Chondrocyte (in vitro differentiated cells): ENCODE measurements around the gene OSBPL1A. TPM values are rescaled to one million over a fixed set of nuclear protein-coding genes. Genes with fewer than 3 reads are reported as not detected.

Experiments used
- DNase-seq: peaks from one replicate; pipeline ENCODE4 v3.0.0; 2021; ENCODE audit warnings: mixed read lengths, low spot score
- H3K27ac Mint-ChIP-seq: one replicate; pipeline ENCODE4 v1.8.0; 2021; ENCODE audit warnings: mild to moderate bottlenecking, moderate library complexity, mixed read lengths; ENCODE audit not compliant: unreplicated experiment
- H3K27me3 Mint-ChIP-seq: 2 replicates; pipeline ENCODE4 v1.8.0; 2021; ENCODE audit warnings: low read depth, mixed read lengths
- H3K36me3 Mint-ChIP-seq: 2 replicates; pipeline ENCODE4 v1.8.0; 2021; ENCODE audit warnings: low read depth, mixed read lengths
- H3K4me1 Mint-ChIP-seq: 2 replicates; pipeline ENCODE4 v1.8.0; 2021; ENCODE audit warnings: low read depth, mild to moderate bottlenecking, mixed read lengths
- H3K4me3 Mint-ChIP-seq: one replicate; pipeline ENCODE4 v1.8.0; 2021; ENCODE audit warnings: mild to moderate bottlenecking, moderate library complexity, mixed read lengths; ENCODE audit not compliant: unreplicated experiment
- H3K9me3 Mint-ChIP-seq: 2 replicates; pipeline ENCODE4 v1.8.0; 2021; ENCODE audit warnings: low read depth, mixed read lengths
- total RNA-seq: library from RNA; stranded (reverse); gene quantifications from 3 replicates; pipeline ENCODE4 v1.2.1, GENCODE V29; 2021
- TF ChIP-seq, protein P1 (sequence below): fragments of 200-600 bp; sonication (generic); IDR thresholded peaks from 2 replicates; pipeline ENCODE4 v1.5.0; 2021; ENCODE audit warnings: antibody characterized with exemption, mild to moderate bottlenecking, moderate library complexity

The OSBPL1A gene
- total RNA-seq, 1 donor from 2014 or later, result 33.3 TPM

DNA sequence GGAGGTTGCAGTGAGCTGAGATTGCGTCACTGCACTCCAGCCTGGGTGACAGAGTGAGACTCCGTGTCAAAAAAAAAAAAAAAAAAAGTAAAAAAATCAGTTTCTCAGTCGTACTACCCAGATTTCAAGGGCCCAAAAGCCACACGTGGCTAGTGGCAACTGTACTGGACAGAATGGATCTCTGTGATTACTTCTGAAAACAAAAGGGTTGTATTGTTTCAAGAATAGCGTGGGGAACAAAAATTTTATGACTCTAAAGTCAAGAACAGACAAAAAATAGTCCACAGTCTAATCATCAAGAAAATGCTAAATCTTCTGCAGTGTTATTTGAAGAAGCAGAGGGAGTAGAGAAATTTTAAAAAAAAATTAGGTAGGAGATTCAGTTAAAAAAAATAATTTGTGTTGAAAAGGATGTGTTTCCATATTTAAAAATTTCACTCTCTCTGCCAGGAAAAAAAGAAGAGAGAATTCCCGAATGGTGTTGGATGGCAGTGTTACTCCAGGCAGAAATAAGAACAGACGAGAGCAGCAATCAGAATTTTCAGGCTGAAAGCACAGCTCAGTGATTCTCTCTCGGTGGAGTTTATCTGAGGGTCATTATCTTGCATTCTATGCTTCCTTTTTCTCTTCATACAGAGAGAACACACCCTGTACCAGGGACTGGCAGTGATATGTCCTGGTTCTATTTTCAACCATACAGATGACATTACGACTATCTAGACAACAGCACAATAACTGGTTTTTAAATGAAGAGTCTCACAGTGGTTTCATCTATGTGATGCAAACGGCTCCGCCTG lies 196.9 kb downstream of the OSBPL1A start:
- Mint-ChIP-seq H3K4me1 (peaks cover 20% of the 10 kb centered on the region), H3K27me3 (no peaks in the 10 kb centered on the region), H3K9me3 (no peaks in the 10 kb centered on the region), H3K27ac (no peak overlapping the region), H3K36me3 (no peaks in the 10 kb centered on the region), H3K4me3 (no peak overlapping the region)
- no peak for DNase-seq
- TF ChIP-seq, protein P1, sequence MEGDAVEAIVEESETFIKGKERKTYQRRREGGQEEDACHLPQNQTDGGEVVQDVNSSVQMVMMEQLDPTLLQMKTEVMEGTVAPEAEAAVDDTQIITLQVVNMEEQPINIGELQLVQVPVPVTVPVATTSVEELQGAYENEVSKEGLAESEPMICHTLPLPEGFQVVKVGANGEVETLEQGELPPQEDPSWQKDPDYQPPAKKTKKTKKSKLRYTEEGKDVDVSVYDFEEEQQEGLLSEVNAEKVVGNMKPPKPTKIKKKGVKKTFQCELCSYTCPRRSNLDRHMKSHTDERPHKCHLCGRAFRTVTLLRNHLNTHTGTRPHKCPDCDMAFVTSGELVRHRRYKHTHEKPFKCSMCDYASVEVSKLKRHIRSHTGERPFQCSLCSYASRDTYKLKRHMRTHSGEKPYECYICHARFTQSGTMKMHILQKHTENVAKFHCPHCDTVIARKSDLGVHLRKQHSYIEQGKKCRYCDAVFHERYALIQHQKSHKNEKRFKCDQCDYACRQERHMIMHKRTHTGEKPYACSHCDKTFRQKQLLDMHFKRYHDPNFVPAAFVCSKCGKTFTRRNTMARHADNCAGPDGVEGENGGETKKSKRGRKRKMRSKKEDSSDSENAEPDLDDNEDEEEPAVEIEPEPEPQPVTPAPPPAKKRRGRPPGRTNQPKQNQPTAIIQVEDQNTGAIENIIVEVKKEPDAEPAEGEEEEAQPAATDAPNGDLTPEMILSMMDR, result no peak

DNA sequence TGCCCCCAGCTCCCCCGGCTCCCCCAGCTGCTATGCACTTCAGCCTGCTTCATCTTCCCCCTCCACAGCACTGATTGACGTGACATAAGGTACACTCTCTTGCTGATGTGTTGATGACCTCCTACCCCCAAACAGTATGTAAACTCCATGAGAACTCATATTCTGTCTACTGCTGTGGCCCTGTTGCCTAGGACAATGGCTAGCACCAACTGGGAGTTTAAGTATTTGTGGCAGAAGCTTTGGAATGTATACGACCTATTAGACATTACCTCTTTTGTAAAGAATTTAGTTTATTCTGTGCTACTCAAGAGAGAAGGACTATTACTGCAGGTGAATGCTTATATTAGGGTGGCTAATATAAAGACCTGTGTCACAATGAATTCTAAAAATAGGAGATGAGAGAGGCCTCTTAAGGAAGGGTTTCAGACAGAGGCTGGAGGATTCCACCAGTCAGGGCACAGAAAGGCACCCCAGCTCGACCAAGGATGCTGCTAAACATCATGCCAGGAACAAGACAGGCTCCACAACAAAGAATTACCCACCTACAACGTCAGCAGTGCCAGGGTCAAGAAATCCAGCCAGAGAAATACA lies 198.2 kb downstream of the OSBPL1A start:
- Mint-ChIP-seq H3K27me3 (no peaks in the 10 kb centered on the region), H3K36me3 (peaks cover 3% of the 10 kb centered on the region), H3K9me3 (no peaks in the 10 kb centered on the region), H3K27ac (no peak overlapping the region), H3K4me1 (peaks cover 13% of the 10 kb centered on the region), H3K4me3 (no peak overlapping the region)
- DNase-seq, result no peak
- TF ChIP-seq, protein P1, result no peak

DNA sequence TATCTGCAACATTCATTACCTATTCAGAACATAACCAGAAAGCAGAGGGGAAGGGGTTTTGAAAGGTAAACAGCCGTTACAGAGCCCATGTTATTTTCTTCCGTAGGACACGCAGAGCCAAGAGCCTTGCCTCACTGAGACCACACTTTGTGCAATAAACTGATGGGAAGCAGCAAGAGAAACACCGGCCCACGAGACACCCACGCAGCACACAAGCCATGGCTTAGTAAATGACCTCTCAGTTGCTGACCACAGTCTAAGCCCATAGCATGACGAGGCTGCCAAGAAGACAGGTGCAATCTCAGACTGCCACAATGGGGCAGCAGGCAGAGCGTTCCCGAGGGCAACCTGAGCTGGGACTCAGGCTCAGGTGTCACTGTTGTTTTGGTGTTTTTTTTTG lies 199.2 kb downstream of the OSBPL1A start:
- Mint-ChIP-seq H3K4me3 (no peak overlapping the region), H3K4me1 (peaks cover 16% of the 10 kb centered on the region), H3K27me3 (no peaks in the 10 kb centered on the region), H3K27ac (no peak overlapping the region), H3K9me3 (no peaks in the 10 kb centered on the region), H3K36me3 (peaks cover 3% of the 10 kb centered on the region)
- TF ChIP-seq, protein P1, result no peak
- DNase-seq, result no peak

DNA sequence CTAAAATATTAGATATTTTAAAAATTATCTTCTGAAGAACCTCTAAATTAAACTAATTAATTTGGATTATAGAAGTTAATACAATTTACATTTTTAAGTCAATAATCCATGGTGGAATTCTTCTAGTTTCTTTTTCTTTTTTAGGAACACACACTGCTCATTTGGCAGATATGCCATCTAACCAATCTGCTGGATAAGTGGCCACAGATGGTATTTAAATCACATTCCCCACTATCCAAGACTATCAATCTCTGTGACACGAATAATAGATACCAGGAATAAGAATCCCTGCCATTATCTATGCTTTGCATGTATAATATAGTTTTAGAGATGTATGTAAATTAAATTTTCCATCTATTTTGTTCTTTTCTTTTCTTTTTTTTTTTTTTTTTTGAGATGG lies 200.2 kb downstream of the OSBPL1A start:
- Mint-ChIP-seq H3K4me1 (peaks cover 20% of the 10 kb centered on the region), H3K36me3 (peaks cover 3% of the 10 kb centered on the region), H3K9me3 (no peaks in the 10 kb centered on the region), H3K4me3 (no peak overlapping the region), H3K27me3 (no peaks in the 10 kb centered on the region), H3K27ac (no peak overlapping the region)
- TF ChIP-seq, protein P1, result no peak
- DNase-seq, result no peak

DNA sequence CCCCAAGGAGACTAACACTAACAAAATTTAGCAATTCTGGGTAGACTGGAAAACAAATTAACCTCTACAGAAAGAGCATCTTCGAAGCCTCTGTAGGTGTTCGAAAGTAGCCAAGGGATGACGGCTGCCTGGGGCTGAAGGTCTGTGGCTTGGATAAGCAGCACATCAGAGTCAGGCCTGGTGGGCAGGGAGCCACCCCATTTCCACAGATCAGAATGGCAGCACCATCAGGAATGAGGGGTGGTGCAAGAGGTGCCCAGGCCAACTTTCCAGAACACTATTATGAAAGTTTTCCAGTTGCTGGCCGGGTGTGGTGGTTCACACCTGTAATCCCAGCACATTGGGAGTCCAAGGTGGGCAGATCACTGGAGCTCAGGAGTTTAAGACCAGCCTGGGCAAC lies 200.9 kb downstream of the OSBPL1A start:
- H3K36me3 Mint-ChIP-seq, result peaks cover 3% of the 10 kb centered on the region
- no peak for DNase-seq
- H3K4me1 Mint-ChIP-seq, result peaks cover 20% of the 10 kb centered on the region
- no peaks in the 10 kb centered on the region for H3K27me3 Mint-ChIP-seq
- H3K27ac Mint-ChIP-seq, result no peak overlapping the region
- H3K4me3 Mint-ChIP-seq, result no peak overlapping the region
- TF ChIP-seq, protein P1, result no peak
- no peaks in the 10 kb centered on the region for H3K9me3 Mint-ChIP-seq
